CD4-positive, CD25-positive, alpha-beta regulatory T cell (primary cell): ENCODE results near the gene LGALS3BP. TPM values are rescaled to one million over a fixed set of nuclear protein-coding genes. Genes with fewer than 3 reads are reported as not detected.
A peak's percentile ranks its signal among the peaks of the same experiment; 100 is the strongest.

Source experiments
- ATAC-seq, 2 donors: fragments of 150-1000 bp; cut with Tn5 transposase; one replicate each; pipeline ENCODE4 v1.10.0; 2021; ENCODE audit warnings: low read depth in 2 of 2, moderate number of reproducible peaks in 2 of 2, moderate library complexity in 1 of 2
- DNase-seq, 3 donors: peaks; one replicate each; pipeline versions ENCODE4 v3.0.0 to v3.0.0-alpha.2; 2012 to 2022; ENCODE audit warnings: mixed read lengths in 1 of 3
- H3K27ac ChIP-seq: one replicate; pipeline ENCODE4 v1.7.0; 2013; ENCODE audit warnings: mild to moderate bottlenecking, low read length; ENCODE audit not compliant: insufficient read depth, poor library complexity, severe bottlenecking
- H3K27me3 ChIP-seq: one replicate; pipeline ENCODE4 v1.7.0; 2013; ENCODE audit warnings: low read length; ENCODE audit not compliant: control insufficient read depth, insufficient read depth
- H3K36me3 ChIP-seq: one replicate; pipeline ENCODE4 v1.7.0; 2013; ENCODE audit warnings: mild to moderate bottlenecking, low read length, moderate library complexity; ENCODE audit not compliant: control insufficient read depth, insufficient read depth
- H3K4me1 ChIP-seq: 2 replicates; pipeline ENCODE4 v1.7.0; 2013; ENCODE audit warnings: mild to moderate bottlenecking, low read length; ENCODE audit not compliant: insufficient read depth, control insufficient read depth, poor library complexity, severe bottlenecking
- H3K4me3 ChIP-seq: one replicate; pipeline ENCODE4 v1.7.0; 2013; ENCODE audit warnings: low read depth, mild to moderate bottlenecking, low read length, moderate library complexity
- H3K9me3 ChIP-seq, 2 experiments: 1 replicate in 1 of 2; 2 replicates in 1 of 2; pipeline ENCODE4 v1.7.0; 2013; ENCODE audit warnings: low read length in 2 of 2, mild to moderate bottlenecking in 1 of 2, moderate library complexity in 1 of 2; ENCODE audit not compliant: control insufficient read depth in 2 of 2
- H3K27ac Mint-ChIP-seq, 3 donors: one replicate each; pipeline ENCODE4 v1.8.0; 2020 to 2022; ENCODE audit warnings: mild to moderate bottlenecking in 3 of 3, mixed read lengths in 3 of 3, moderate library complexity in 2 of 3
- H3K27me3 Mint-ChIP-seq: one replicate; pipeline ENCODE4 v1.8.0; 2022; ENCODE audit warnings: mild to moderate bottlenecking, mixed read lengths
- H3K36me3 Mint-ChIP-seq: one replicate; pipeline ENCODE4 v1.8.0; 2020; ENCODE audit warnings: mixed read lengths
- H3K4me1 Mint-ChIP-seq, 4 donors: one replicate each; pipeline ENCODE4 v1.8.0; 2020 to 2022; ENCODE audit warnings: mixed read lengths in 4 of 4, mild to moderate bottlenecking in 1 of 4
- H3K4me3 Mint-ChIP-seq, 4 donors: one replicate each; pipeline ENCODE4 v1.8.0; 2020 to 2022; ENCODE audit warnings: mild to moderate bottlenecking in 4 of 4, mixed read lengths in 4 of 4, moderate library complexity in 3 of 4
- H3K9me3 Mint-ChIP-seq, 7 donors: one replicate each; pipeline ENCODE4 v1.8.0; 2020 to 2022; ENCODE audit warnings: mixed read lengths in 7 of 7, mild to moderate bottlenecking in 3 of 7, moderate library complexity in 2 of 7
- polyA plus RNA-seq, 4 donors: library from polyadenylated mRNA; unstranded; fragments of 300-500 nt; fragmentation: Illumina TruSeq; gene quantifications; one replicate each; pipeline ENCODE4 v1.2.3, GENCODE V29; 2021
- total RNA-seq: library from RNA; stranded (reverse); gene quantifications from one replicate; pipeline ENCODE4 v1.2.3, GENCODE V29; 2022

Gene LGALS3BP
- total and polyA plus RNA-seq, 5 donors from 2014 or later: 23.4 to 43.5 (median 27.2) TPM

DNA sequence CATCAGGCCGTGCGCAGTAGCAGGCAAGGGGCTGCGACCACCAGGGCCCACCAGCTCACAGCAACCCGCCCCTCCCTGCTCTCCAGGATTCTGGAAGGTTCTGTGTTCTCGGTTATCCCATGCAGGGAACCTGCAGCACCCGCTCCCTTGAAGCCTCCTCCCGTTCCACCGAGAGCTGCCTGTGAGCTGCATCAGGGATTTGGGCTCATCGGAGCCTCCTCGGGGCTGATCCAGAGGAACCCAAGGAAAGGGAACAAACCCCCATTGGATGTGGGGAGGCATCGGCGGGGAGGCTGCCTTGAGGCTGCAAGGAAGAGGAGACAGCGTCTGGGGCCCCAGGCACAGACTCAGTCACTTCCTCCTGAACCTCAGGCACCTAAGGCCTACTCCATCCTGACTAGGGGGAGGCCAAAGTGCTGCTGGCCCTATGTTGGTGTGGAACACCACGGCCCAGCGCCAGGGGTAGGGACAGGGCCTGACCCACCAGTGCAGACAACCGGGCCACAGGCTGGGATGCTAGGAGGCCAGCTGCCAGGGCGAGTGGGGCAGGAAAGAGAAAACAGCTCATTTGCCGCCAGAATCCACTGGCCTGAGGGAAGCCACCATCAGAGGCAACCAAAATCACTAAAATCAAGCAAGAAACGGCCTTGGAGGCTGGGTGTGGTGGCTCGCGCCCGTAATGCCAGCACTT, 14.4 kb upstream of the LGALS3BP start:
- Mint-ChIP-seq H3K9me3 (no peaks in the 10 kb centered on the region), H3K4me1 (peaks cover 0 to 10% (median 5%) of the 10 kb centered on the region in 4 donors), H3K36me3 (peaks cover 29% of the 10 kb centered on the region), H3K27ac (no peak overlapping the region), H3K27me3 (peaks cover 4% of the 10 kb centered on the region), H3K4me3 (no peak overlapping the region)
- no peaks in the 10 kb centered on the region for H3K9me3 ChIP-seq
- H3K36me3 ChIP-seq: peaks cover 63% of the 10 kb centered on the region
- no peaks in the 10 kb centered on the region for H3K27me3 ChIP-seq
- H3K27ac ChIP-seq: no peak overlapping the region
- no peaks in the 10 kb centered on the region for H3K4me1 ChIP-seq
- DNase-seq: no peak
- no peak overlapping the region for H3K4me3 ChIP-seq
- no peak for ATAC-seq

DNA sequence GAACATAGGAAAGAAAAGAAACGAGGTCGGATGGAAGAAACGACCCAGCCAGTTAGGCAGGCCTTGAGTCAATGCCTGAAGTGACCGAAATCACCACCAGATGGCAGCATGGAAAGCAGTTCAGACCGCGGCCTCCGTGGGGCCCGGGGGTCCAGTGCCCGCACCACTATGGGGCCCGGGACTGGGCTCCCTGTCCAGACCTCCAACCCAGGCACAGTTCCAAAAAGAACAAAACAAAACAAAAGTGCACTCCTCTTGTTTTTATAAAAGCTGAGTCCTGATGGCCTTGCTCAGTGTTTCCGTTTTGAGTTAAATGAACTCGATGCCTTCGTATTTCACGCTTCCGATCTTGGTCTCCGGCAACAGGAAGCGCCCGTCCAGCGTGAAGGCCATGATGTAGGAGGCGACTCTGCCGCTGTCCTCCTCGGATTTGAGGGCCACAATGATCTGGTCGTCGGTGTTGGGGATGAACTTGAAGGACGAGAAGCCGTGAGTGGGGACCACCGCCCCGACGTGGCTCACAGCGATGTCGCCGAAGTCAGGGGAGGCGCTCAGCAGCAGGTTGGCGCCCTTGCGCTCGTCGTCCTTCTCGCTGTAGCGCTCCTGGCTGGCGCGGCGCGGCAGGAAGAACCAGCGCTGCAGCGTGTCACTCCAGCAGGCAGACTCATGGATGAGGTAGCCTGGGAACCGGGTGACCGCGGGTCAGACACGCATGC, 13.7 kb upstream of the LGALS3BP start:
- peaks cover 4% of the 10 kb centered on the region for H3K27me3 Mint-ChIP-seq
- peaks cover 29% of the 10 kb centered on the region for H3K36me3 Mint-ChIP-seq
- peaks cover 0 to 10% (median 6%) of the 10 kb centered on the region in 4 donors for H3K4me1 Mint-ChIP-seq
- peaks cover 0 to under 1% (median 0%) of the 10 kb centered on the region in 7 donors for H3K9me3 Mint-ChIP-seq
- H3K27me3 ChIP-seq: no peaks in the 10 kb centered on the region
- ATAC-seq (peak; percentile 56 to 61), DNase-seq (peak; percentile 15 to 52 (median 34))
- no peaks in the 10 kb centered on the region for H3K9me3 ChIP-seq
- H3K4me1 ChIP-seq: no peaks in the 10 kb centered on the region
- peak overlapping the region in 1 of 3 donors; percentile 38 for H3K27ac Mint-ChIP-seq
- H3K36me3 ChIP-seq: peaks cover 58% of the 10 kb centered on the region
- H3K4me3 Mint-ChIP-seq: peak overlapping the region in 2 of 4 donors; percentile 21 to 29
- H3K27ac ChIP-seq: no peak overlapping the region
- H3K4me3 ChIP-seq: no peak overlapping the region

DNA sequence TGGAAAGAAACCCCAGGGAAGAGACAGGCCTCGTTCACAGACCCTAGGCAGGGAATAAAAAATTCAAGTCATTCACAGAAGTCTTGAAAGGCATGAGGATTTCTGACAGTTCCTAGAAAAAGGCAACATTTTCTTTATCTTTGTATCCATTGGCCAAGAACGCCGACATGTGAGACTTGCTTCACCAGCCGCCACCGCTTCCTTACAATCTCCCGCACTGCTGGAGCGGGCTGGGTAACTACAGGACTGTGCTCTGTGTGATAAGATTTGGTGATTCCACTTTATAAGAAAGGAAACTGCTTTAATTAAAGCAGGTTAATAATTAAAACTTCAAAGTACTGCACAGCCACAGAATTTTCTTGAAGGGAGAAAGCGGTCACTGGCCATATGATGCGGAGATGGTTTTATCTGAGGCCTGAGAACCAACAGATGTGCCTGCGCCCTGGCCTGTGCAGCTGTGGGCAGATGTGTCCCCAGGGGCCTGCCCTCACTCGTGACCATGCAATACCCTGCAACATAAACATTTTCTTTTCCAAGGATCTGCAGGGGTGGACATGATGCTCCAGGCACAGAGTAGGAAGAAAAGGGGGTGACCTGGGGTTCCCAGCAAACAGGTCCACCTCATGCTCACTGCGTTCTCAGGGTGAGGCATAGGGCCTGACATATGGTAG, 13.0 kb upstream of the LGALS3BP start:
- Histone ChIP-seq H3K4me1 (no peaks in the 10 kb centered on the region), H3K27ac (no peak overlapping the region), H3K4me3 (no peak overlapping the region), H3K9me3 (no peaks in the 10 kb centered on the region), H3K36me3 (peaks cover 51% of the 10 kb centered on the region), H3K27me3 (no peaks in the 10 kb centered on the region)
- Mint-ChIP-seq H3K4me1 (peaks cover 0 to 10% (median 6%) of the 10 kb centered on the region in 4 donors), H3K27me3 (peaks cover 4% of the 10 kb centered on the region), H3K4me3 (peak overlapping the region in 1 of 4 donors; percentile 29), H3K27ac (peak overlapping the region in 2 of 3 donors; percentile 23 to 38), H3K36me3 (peaks cover 24% of the 10 kb centered on the region), H3K9me3 (peaks cover 0 to 2% (median 0%) of the 10 kb centered on the region in 7 donors)
- ATAC-seq (no peak), DNase-seq (no peak)

DNA sequence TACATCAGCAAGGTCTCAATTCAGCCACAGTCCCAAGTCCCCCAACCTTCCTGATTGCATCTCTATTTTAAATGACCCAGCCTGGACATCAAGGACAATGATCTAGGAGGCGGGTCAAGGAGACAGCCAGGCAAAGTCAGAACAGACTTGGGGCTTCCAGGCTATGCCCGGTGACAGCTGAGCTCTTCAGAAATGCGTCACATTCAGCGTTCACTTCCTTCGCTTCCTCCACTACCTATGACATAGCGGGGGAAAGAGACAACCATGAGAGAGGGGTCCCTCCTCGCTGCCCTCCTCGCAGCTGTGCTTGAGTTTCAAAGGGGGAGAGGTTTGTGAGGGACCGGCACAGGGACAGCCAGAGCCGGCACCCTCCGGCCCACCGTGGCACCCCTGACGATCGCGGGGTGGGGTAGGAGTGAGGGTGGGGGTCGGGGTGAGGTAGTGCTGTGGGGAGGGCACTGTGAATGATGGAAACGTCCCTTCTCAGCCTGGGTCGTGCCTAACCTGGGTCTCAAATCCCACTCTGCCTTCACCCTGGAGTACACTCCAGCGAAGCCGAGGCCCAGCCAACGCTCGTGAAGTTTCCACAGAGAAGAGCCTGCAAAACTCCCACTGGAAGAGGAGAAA, 12.3 kb upstream of the LGALS3BP start:
- Histone ChIP-seq H3K36me3 (peaks cover 44% of the 10 kb centered on the region), H3K27ac (no peak overlapping the region), H3K4me3 (no peak overlapping the region), H3K27me3 (no peaks in the 10 kb centered on the region), H3K4me1 (peaks cover under 1% of the 10 kb centered on the region), H3K9me3 (no peaks in the 10 kb centered on the region)
- ATAC-seq: no peak
- Mint-ChIP-seq H3K27ac (no peak overlapping the region), H3K4me1 (peaks cover 0 to 10% (median 7%) of the 10 kb centered on the region in 4 donors), H3K9me3 (peaks cover 0 to 2% (median 0%) of the 10 kb centered on the region in 7 donors), H3K4me3 (no peak overlapping the region), H3K36me3 (peaks cover 22% of the 10 kb centered on the region), H3K27me3 (peaks cover 4% of the 10 kb centered on the region)
- no peak for DNase-seq

DNA sequence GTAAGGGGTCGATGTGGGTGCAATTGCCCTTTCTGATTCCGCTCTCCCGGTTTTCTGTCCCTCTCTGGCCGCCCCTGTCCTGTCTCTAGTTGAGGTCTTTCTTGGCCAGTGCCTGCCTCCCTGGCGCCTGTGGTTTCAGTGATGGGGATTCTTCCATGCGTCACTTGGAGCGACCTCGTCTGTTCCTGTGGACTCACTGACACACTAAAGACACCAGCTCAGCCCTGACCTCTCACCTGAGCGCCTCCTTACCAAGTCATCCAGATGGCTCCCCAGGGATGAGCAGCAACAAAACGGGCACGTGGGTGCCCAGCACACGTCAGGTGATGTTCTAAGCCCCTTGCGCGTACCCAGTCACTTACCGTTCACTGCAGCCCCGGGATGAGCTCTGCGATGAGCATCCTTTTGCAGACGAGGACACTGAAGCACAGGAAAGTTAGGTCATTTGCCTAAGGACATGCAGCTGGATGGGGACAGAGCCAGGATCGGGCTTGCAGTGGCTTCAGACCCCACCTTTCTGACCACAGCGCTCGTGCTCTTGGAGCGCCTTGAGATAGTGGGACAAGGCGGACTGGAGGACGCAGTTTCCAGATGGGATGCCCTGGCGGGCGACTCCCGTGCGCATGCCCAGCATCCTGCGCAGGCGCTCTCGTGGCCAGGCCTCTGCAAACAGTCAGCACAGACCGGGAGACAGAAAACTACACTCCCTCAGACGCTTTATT, 11.5 kb upstream of the LGALS3BP start:
- peaks cover 16% of the 10 kb centered on the region for H3K36me3 Mint-ChIP-seq
- Histone ChIP-seq H3K9me3 (no peaks in the 10 kb centered on the region), H3K4me3 (no peak overlapping the region), H3K27ac (no peak overlapping the region), H3K36me3 (peaks cover 36% of the 10 kb centered on the region), H3K4me1 (peaks cover 8% of the 10 kb centered on the region), H3K27me3 (no peaks in the 10 kb centered on the region)
- H3K27ac Mint-ChIP-seq: no peak overlapping the region
- ATAC-seq (no peak), DNase-seq (no peak)
- H3K4me1 Mint-ChIP-seq: peaks cover 8 to 19% (median 15%) of the 10 kb centered on the region in 4 donors
- peaks cover 0 to 2% (median 0%) of the 10 kb centered on the region in 7 donors for H3K9me3 Mint-ChIP-seq
- H3K4me3 Mint-ChIP-seq: no peak overlapping the region
- H3K27me3 Mint-ChIP-seq: peaks cover 5% of the 10 kb centered on the region

DNA sequence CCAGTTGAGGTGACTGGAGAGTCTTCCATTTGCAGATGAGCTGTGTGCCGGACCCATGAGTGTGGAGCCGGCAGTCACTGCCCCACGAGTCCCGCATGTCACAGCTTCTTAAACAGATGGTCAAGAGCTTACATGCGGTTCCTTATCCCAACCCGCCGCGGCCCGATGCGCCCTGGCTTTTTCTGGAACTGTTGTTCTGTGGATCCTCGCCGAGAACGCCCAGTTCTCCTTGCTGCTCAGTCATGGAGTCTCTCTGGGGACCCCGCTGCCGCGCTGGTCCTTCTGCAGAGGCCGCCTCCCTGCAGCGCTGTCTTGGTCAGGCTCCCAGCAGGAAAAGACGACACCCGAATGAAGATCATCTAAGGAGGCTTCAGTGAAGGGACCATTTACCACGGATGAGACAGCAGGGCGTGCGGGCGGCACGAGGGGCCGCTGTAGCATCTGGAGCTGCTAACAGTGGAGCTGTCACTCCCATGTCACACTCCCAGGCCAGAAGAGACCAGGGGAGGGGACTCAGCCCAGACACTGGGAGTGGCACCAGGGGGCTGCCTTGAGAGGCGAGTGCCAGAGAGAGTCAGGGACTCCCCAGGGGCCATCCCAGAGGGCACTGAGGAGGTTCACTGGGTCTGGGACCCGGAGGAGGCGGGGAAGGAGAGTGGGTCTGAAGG, 10.8 kb upstream of the LGALS3BP start:
- Histone ChIP-seq H3K36me3 (peaks cover 29% of the 10 kb centered on the region), H3K27ac (no peak overlapping the region), H3K27me3 (no peaks in the 10 kb centered on the region), H3K4me1 (peaks cover 8% of the 10 kb centered on the region), H3K9me3 (no peaks in the 10 kb centered on the region), H3K4me3 (no peak overlapping the region)
- DNase-seq (no peak), ATAC-seq (no peak)
- Mint-ChIP-seq H3K4me1 (peaks cover 12 to 24% (median 20%) of the 10 kb centered on the region in 4 donors), H3K4me3 (no peak overlapping the region), H3K9me3 (peaks cover 0 to 2% (median 0%) of the 10 kb centered on the region in 7 donors), H3K27me3 (peaks cover 8% of the 10 kb centered on the region), H3K36me3 (peaks cover 11% of the 10 kb centered on the region), H3K27ac (no peak overlapping the region)
